Dermis microvascular lymphatic vessel endothelial cell (primary cell): ENCODE results near the gene DUSP3. TPM values are rescaled to one million over a fixed set of nuclear protein-coding genes. Genes with fewer than 3 reads are reported as not detected.
A peak's percentile ranks its signal among the peaks of the same experiment; 100 is the strongest.
"Not testable (repeated sequence)": the region's sequence is repeated elsewhere in the genome, so short reads cannot be mapped to it uniquely, and the experiment has no call there.

Source experiments
- DNase-seq, 2 donors: peaks; one replicate each; pipeline versions ENCODE4 v3.0.0 to v3.0.0-alpha.2; 2010; ENCODE audit warnings: low read depth in 2 of 2
- total RNA-seq: library from RNA; depleted of rRNA; stranded (reverse); fragments of >200 nt; gene quantifications from 2 replicates; pipeline ENCODE4 v1.2.1, GENCODE V29; 2014

Gene DUSP3
- total RNA-seq, 1 donor from 2014 or later, result 48.5 TPM

- no peak for DNase-seq
Measured at GRCh38 chr17:43801844-43802243, 23.1 kb upstream of the DUSP3 start.

DNA sequence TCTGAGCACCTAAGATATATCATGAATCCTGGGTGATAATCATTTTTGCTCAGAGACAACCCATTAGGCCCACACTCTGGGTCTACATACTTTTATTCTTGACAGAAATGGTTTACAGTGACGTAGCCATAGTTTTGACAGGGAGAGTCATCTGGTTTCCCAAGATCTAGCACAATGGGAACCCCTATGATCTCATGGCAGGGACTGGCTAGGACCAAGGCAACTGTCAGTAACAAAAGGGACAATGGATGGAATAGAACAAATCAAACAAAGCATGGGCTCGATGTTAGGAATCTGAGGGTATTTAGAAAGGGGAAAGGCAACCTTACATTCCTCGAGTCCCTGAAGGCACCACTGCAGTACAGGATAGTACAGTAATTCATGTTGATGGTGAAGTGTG is 22.0 kb upstream of the DUSP3 start:
- DNase-seq, result no peak

GRCh38 chr17:43799047-43799446 is 20.3 kb upstream of the DUSP3 start:
- DNase-seq, result no peak

GRCh38 chr17:43798024-43798423 is 19.2 kb upstream of the DUSP3 start:
- DNase-seq, result not testable (repeated sequence)

- DNase-seq, result not testable (repeated sequence)
Measured at GRCh38 chr17:43792668-43793067, 13.9 kb upstream of the DUSP3 start.

DNA sequence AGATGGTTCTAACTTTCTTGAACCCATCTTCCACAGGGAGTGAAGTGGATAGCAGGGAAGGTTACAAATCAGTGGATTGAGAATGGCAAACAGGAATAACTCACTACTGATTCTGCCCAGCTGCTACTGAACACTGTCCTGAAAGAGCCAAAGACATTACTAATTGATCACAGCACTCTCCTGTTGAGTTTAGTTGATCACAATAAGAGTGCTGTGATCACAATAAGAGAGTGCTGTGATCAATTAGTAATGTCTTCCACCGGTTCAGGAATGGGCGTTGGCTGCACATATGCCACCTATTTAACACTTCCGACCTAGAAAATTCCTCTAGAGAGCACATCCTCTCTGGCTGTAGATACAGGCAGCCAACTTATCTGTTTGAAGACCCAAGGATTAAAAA is 12.8 kb upstream of the DUSP3 start:
- peak; percentile 24 to 42 for DNase-seq

DNA sequence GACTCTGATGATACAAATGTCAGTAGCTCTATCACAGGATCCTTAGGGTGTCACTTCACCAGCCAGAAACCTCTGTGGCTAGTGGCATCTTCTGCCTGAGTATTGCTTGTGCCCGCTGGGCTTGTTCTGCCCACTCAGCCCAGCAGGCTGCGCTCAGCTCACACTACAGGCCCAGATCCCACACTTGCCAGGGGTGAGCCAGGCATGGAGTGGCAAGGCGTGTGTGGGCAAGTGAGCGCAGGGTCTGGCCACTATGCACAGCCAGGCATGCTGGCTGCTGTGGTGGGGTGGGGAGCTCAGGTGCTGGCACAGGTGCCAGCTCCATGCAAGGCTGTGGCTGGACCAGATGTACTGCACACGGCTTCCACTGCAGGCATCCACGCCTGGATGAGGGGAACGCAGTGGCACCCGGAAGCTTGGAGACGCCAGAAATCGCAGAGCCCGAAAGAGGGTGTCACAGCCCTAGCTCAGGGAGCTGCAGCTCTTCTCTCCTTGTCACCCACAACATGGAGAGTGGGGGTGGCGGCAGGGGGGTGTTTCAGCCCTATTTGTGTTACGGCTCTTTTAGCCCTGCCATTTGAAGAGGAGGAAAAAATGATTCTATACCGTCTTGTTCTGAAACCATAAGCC is 11.6 kb upstream of the DUSP3 start:
- DNase-seq, result peak in 1 of 2 donors; percentile 25

DNA sequence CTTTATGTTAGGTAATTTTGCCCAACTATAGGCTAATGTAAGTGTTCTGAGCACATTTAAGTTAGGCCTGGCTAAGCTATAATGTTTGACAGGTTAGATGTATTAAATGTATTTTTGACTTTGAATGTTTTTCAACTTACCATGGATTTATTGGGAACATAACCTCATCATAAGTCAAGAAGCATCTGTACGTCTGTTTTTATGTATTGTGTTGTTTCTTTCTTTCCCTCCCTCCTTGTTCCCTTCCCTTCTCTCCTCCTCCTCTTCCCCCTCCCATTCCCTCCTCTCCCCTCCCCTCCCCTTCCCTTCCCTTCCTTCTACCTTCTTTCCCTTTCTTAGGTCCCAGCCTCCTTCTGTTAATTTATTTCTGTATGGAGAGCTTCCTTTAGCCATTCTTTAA is 10.7 kb upstream of the DUSP3 start:
- DNase-seq, result no peak

DNA sequence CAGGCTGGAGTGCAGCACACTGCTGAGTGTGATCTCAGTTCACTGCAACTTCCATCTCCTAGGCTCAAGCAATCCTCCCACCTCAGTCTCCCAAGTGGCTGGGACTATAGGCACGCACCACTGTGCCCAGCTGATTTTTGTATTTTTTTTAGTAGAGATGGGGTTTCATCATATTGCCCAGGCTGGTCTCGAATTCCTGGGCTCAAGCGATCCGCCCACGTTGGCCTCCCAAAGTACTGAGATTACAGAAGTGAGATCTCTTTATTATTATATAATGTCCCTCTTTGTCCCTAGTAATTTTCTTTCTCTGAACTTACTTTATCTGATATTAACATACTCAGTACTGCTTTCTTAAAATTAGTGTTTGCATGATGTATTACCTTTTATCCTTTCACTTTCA is 9.8 kb upstream of the DUSP3 start:
- no peak for DNase-seq

DNA sequence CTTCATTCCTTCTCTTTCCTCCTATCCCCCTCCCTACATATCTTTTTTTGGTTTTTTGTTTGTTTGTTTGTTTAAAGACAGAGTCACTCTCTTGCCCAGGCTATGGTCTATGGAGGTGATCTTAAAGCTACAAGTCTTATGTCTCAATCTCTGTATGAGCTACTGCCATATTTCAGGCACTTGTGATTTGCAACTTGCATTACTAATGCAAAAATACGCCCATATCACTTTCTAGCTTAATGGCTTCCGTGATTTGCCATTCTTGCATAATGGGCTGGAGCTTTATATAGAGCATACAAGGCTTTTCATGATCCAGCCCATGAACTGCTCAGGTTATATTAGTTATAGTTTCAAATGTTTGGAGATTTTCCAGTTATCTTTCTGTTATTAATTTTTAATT is 9.0 kb upstream of the DUSP3 start:
- DNase-seq, result no peak

- peak; percentile 43 to 56 for DNase-seq
Measured at GRCh38 chr17:43784628-43785101, 5.9 kb upstream of the DUSP3 start.

GRCh38 chr17:43784068-43784467 is 5.3 kb upstream of the DUSP3 start:
- DNase-seq, result no peak

GRCh38 chr17:43782913-43783680 is 4.3 kb upstream of the DUSP3 start:
- no peak for DNase-seq

GRCh38 chr17:43780135-43780534 is 1.4 kb upstream of the DUSP3 start, which contains the start of gene CFAP97D1:
Gene CFAP97D1 (plus strand): TSS chr17:43780435. CDS start chr17:43780463, 28 bp downstream.
- no peak for DNase-seq

DNA sequence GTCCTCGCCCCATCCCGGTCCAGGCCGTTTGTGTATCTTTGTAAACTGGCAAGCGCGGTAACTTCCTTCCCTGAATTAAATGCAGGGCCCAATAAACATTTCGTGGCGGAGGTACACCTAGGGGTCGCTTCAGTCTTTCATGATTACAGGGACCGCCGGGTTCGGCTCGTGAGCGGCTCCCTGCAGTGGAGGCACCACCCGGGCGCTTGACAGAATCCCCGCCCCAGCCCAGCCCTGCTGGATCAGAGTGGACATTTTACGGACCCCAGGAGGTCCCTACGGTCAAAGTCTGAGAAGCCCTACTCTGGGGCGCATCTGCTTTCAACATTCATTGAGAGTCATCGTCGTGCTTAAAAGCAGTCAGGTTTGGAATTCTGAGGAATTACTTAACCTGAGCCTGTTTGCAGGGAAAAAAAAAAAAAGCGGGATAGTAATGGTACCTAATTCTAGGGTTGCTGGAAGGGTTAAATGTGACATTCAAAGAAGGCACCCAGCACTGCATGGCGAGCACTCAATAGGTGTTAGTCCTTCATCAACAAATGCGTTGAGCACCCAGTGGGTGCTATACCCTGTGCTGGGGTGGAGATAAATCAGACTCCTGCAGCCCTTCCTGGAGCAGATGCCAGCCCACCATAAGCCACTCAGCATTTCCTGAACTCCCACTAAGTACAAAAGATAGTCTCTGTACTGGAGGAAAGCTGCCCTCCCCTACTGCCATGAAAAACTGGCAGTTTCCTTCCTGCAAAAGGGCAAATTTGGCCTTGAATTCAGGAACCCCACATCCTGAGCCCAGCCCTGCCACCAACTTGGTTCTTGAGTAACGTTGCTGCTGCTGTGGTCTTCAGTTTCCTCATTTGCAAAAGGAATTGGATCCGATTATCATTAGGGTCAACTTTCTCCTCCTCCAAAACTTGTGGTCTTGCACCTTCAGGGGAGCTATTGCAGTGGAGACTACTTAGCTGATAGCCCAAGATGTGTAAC is 658 bp upstream of the DUSP3 start:
- peak in 1 of 2 donors; percentile 62 for DNase-seq

DNA sequence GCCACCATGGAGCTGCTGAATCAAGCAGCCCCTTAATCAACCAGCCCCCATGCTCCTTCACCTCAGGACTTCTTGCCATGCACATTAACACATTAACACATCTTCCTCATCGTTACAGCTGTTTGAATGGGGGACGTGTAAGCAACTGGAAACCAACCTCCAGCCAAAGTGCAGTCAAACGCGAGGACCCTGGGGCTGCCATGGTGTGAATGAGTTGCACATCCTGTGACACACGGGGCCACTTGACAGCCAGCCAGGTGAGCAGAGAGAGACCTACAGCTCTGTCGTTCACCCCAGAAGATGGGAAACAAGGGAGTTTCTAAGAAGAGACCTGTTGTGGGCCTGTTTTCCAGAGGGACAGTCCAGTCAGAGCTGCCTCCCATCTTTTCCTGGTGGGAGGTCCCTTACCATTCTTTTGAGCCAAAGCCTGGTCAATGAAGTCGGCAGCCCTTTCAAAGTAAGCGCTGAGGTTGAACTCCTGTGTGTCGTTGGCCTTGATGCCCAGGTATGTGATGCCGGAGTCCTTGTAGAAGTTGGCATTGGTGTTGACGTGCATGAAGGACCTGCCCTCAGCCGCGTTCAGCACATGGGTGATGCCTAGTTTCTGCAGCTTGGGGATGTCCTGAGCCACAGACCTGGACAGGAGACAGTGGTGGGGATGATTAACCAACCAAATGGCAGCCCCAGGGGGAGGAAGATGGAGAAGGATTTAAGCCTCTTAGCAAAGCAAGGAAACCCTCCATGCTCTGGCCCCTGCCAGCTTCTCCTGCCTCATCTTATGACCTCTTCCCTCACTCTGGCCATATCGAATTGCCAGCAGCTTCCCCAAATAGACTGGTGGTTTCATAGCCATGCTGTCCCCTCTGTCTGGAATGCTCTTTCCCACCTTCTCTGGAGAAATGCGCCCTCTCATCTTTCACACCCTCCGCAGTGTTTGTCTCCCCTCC is 4.2 kb downstream of the DUSP3 start:
- DNase-seq, result no peak

DNA sequence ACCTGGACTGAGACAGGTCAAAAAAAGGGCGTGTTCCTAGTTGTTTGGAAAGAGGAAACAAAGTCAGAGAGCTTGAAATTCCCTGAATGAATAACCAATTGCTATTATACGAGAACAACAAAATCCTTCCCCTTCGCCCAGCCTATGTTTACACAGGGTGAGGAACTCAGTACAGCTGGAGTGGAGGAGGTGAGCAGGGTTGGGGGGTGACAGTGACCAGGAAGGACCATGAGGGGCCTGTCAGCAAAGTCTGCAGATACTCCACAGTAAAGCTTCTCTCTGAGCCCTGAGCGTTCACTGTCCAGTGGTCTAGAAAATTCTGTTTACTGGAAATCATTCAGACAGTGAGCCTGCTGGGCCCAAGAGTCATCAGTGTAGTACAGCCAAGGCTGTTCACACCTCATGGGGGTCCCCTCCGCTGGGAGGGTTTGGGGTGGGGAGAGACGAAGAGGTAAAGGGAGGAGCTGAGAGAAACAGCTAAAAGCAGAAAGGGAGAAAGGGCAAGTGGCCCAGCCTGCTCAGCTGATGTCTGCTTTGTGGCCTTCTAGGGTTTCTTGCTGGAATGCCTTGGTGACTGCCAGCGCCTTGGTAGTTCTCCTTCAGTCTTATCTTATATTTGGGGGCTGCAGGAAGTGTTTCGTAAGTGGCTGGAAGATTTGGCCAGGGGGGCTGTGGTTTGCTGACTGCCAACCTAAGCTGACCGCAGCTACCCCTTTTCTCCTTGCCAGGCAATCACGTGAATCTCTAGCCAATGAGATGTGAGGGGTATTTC is 5.7 kb downstream of the DUSP3 start:
- DNase-seq, result no peak

- no peak for DNase-seq
Measured at GRCh38 chr17:43771463-43771862, 7.3 kb downstream of the DUSP3 start.

GRCh38 chr17:43770957-43771356 is 7.8 kb downstream of the DUSP3 start:
- no peak for DNase-seq

DNA sequence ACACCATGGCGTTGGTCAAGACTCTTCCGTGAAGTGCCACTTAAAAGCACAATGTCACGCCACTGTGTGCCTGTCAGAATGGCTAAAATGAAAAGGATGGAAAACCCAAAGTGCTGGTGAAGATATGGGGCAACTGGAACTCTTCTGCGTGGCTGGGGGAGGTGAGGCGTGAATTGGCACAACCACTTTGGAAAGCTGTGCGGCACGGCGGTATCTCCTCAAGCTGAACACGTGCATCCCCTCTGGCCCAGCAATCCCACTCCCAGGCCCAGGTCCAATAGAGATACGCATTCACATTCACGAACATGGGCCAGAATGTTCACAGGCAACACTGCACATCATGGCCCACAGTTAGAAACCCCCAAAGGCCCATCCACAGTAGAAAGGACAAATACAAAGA is 8.9 kb downstream of the DUSP3 start:
- no peak for DNase-seq
